HG03025 (cell line): ENCODE results near the gene FSTL5.

Experiments used
- ATAC-seq: cut with Tn5 transposase; IDR thresholded peaks from one replicate; pipeline ENCODE4 v1.9.1; 2021; ENCODE audit warnings: mild to moderate bottlenecking, moderate library complexity; ENCODE audit not compliant: unreplicated experiment, low FRiP score

Gene FSTL5

DNA sequence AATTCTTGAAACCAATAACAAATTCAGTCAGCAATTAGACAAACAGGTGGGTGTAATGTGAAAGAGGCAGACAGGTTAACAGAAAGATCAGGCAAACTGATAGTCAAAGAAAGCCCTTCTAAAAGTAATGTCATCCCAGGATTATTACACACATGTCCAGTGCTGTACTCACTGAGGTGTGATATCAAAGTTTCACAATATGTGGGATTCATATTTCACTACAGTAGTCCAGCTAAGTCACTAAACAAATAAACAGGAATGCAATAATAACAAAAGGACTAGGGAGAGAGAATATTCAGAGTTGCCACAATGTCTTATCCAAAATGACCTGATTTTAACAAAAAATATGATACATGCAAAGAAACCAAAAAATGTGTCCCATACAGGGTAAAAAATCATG, 787.5 kb downstream of the FSTL5 start:
- ATAC-seq = no peak

DNA sequence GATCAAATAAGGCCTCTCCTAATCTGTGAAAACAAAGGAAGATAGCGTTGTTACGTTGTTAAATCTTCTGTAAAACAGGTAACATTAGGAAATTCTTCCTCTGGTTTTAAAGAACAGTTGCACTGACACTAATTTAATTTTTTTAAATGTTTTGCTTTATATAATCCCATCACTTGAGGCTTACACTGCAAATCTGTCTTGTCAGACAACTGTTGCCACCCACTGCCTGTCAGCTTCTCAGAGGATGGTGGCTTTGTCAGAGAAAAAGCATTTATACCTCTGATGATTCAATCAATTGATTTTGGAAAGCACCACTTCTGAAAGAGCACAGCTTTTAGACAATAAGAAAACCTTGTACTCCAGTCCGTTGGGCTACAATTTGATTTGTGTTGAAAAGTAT, 799.1 kb downstream of the FSTL5 start:
- no peak for ATAC-seq

DNA sequence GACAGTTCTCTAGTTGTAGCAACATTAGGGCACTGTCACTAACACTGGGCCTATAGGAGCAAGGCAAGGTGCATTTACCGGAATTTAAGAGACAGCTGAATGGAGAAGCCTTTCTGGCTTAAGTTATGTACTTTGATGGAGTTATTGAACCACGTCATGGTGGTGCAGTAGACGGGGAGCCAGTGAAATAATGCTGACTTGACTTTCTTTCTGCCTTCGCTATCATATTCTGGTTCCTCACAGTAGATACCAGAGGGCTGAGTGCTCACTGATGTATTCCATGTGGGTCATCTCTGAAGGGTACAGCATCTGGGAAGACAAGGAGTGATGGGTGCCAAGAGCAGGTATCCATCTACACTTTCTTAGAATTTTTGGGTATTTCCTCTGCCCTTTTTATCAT, 802.8 kb downstream of the FSTL5 start:
- no peak for ATAC-seq

GRCh38 chr4:161359491-161359890, 804.3 kb downstream of the FSTL5 start:
- peak; percentile 54 for ATAC-seq

- ATAC-seq = no peak
Measured at GRCh38 chr4:161356351-161356750, 807.4 kb downstream of the FSTL5 start.

DNA sequence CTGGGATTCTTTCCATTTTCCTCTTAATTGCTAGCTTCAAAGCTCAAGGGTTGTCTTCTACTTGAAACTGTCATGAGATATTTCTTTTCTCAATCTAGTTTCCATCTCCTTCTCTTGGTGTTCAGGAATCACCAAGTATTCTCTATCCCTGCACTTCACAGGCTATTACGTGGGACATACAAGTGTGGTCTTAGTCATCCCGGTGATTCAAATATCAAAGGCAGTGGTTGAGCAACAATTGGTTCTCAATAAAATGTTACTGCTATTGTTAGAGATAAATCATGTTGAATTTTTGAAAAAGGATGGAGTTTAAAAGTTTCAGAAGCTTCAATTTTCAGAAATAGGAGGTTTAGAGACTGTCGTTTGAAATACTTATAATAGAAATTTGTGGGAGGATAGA, 812.9 kb downstream of the FSTL5 start:
- no peak for ATAC-seq

DNA sequence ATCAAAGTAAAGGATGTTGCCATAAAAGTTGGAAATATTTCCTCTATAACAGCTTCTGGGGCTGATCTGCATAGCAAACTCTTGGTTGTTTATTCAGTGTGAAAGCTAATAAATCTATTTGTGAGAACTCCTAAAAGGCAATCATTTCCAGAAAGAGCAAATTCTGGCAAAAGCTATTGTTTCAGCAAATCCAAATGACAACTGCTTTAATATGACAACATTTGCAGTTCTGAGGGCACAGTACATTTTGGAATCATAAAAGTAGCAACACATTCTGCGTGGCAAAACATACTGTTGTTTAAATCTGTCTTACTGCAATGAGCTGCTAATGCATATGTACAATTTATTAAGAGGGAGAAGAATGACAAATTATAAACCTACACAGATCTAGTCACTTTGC, 818.1 kb downstream of the FSTL5 start:
- ATAC-seq = no peak

DNA sequence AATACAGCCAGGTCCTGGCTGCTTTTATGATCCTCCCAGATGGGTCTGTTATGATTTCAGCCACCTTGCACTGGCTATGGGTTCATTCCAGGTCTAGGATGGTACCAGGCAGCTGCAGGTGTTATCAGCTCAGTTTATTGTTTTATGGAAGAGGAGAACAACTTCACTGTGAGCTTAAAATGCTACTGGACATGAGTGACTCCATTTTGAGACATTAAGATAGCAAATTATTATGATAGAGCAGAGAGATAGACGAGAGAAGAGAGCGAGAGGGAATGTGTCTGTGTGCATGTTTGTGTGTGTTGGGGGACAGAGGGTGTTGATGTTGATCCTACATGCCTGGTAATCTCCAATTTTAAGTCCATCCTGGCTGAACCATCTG, 820.2 kb downstream of the FSTL5 start:
- no peak for ATAC-seq

DNA sequence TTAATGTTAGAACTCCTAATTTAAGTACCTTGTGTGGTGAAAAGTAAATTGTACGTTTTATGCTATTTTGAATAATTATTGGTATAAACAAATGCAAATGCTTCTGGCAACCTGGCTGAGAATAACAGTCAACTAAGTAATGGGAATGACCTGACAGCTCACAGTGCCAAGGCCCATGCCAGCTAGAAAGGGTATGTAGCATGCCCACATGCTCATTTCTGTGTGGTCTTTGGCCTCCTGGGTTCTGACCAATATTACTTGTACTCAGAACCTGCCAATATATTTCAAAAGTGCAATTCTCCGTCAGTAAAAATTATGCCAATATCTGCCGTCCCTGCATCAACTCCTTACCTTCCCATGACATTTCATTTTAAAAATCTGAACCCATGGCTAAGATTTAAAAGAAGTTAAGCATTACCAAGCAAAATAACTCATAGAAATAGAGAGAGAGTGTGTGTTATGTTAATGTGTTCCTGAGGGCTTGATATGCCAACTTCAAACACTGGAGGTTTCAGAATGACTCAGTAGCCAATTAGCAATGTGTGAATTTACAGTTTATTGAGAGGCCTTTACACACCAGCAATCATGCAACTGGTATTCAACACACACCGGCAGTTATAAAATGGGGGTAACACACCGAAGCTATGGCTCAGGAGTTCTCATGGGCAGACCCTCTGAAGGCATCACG, 820.8 kb downstream of the FSTL5 start:
- ATAC-seq = no peak

GRCh38 chr4:161336621-161337020, 827.2 kb downstream of the FSTL5 start:
- no peak for ATAC-seq

DNA sequence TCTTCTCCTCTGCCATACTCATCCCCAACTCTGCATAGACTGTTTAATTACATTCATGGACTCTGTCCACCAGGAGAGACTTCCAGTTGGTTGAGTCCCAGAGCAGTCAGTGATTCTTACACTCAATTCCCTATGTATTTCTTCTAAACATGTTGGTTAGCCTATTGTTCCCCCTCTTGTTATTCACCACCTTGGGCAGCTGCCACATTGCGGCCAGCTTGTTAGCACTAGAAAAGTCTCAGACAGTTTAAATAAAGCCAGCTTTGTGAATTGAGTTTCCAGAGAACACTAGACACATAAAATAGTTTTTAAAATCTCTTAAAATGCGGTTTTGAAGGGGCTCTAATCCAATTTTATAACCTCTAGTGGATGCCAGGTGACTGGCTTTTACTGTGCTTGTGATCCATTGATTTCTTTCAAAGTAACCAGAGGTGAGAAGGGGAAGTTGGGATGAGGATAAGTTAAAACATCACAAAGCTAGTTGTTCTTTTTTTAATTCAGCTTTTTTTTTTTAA, 827.7 kb downstream of the FSTL5 start:
- ATAC-seq = no peak
